Measurements from ENCODE around the gene DUSP22.

Gene DUSP22

GRCh38 chr6:354631-355280 lies 62.5 kb downstream of the DUSP22 start:
- 90 to 92% methylated on average over 15 of the region's 15 CpGs for whole genome bisulfite sequencing, 2 experiments
- Histone ChIP-seq H3K36me3 (ENCODE audit: control insufficient read depth, insufficient read depth, low read length) (no peaks in the 10 kb centered on the region), H3K4me3 (ENCODE audit: insufficient read depth, low read depth, low read length) (no peak overlapping the region), H3K27me3 (ENCODE audit: control insufficient read depth, insufficient read depth, low read length, poor library complexity, severe bottlenecking) (no peaks in the 10 kb centered on the region), H3K4me1 (ENCODE audit: control insufficient read depth, insufficient read depth, low read length) (no peaks in the 10 kb centered on the region), H3K9me3 (ENCODE audit: control insufficient read depth, low read length) (no peaks in the 10 kb centered on the region), H3K27ac (ENCODE audit: insufficient read depth, low read depth, low read length, poor library complexity, severe bottlenecking) (no peak overlapping the region)

- H3K27ac ChIP-seq (ENCODE audit: insufficient read depth, low read depth, low read length, poor library complexity, severe bottlenecking) = no peak overlapping the region
- no peaks in the 10 kb centered on the region for H3K27me3 ChIP-seq (ENCODE audit: control insufficient read depth, insufficient read depth, low read length, poor library complexity, severe bottlenecking)
- WGBS, 2 experiments = 80 to 83% methylated on average over 9 of the region's 9 CpGs
- no peaks in the 10 kb centered on the region for H3K9me3 ChIP-seq (ENCODE audit: control insufficient read depth, low read length)
- no peaks in the 10 kb centered on the region for H3K4me1 ChIP-seq (ENCODE audit: control insufficient read depth, insufficient read depth, low read length)
- no peak overlapping the region for H3K4me3 ChIP-seq (ENCODE audit: insufficient read depth, low read depth, low read length)
- no peaks in the 10 kb centered on the region for H3K36me3 ChIP-seq (ENCODE audit: control insufficient read depth, insufficient read depth, low read length)
These were observed 63.3 kb downstream of the DUSP22 start for GRCh38 chr6:355373-356208.

- H3K27me3 ChIP-seq (ENCODE audit: control insufficient read depth, insufficient read depth, low read length, poor library complexity, severe bottlenecking) = no peaks in the 10 kb centered on the region
- no peaks in the 10 kb centered on the region for H3K9me3 ChIP-seq (ENCODE audit: control insufficient read depth, low read length)
- no peak overlapping the region for H3K27ac ChIP-seq (ENCODE audit: insufficient read depth, low read depth, low read length, poor library complexity, severe bottlenecking)
- no peak overlapping the region for H3K4me3 ChIP-seq (ENCODE audit: insufficient read depth, low read depth, low read length)
- 89 to 91% methylated on average over 11 of the region's 11 CpGs for WGBS, 2 experiments
- no peaks in the 10 kb centered on the region for H3K4me1 ChIP-seq (ENCODE audit: control insufficient read depth, insufficient read depth, low read length)
- H3K36me3 ChIP-seq (ENCODE audit: control insufficient read depth, insufficient read depth, low read length) = no peaks in the 10 kb centered on the region
These were observed 64.6 kb downstream of the DUSP22 start for GRCh38 chr6:356828-357251.

GRCh38 chr6:357261-357790 lies 65.0 kb downstream of the DUSP22 start:
- Histone ChIP-seq H3K9me3 (ENCODE audit: control insufficient read depth, low read length) (no peaks in the 10 kb centered on the region), H3K4me1 (ENCODE audit: control insufficient read depth, insufficient read depth, low read length) (no peaks in the 10 kb centered on the region), H3K36me3 (ENCODE audit: control insufficient read depth, insufficient read depth, low read length) (no peaks in the 10 kb centered on the region), H3K27me3 (ENCODE audit: control insufficient read depth, insufficient read depth, low read length, poor library complexity, severe bottlenecking) (no peaks in the 10 kb centered on the region), H3K4me3 (ENCODE audit: insufficient read depth, low read depth, low read length) (no peak overlapping the region), H3K27ac (ENCODE audit: insufficient read depth, low read depth, low read length, poor library complexity, severe bottlenecking) (no peak overlapping the region)
- WGBS, 2 experiments = 86 to 90% methylated on average over 12 of the region's 12 CpGs

GRCh38 chr6:357791-358341 lies 65.6 kb downstream of the DUSP22 start:
- no peaks in the 10 kb centered on the region for H3K27me3 ChIP-seq (ENCODE audit: control insufficient read depth, insufficient read depth, low read length, poor library complexity, severe bottlenecking)
- H3K36me3 ChIP-seq (ENCODE audit: control insufficient read depth, insufficient read depth, low read length) = no peaks in the 10 kb centered on the region
- H3K4me1 ChIP-seq (ENCODE audit: control insufficient read depth, insufficient read depth, low read length) = no peaks in the 10 kb centered on the region
- peaks cover 4% of the 10 kb centered on the region for H3K9me3 ChIP-seq (ENCODE audit: control insufficient read depth, low read length)
- H3K27ac ChIP-seq (ENCODE audit: insufficient read depth, low read depth, low read length, poor library complexity, severe bottlenecking) = no peak overlapping the region
- no peak overlapping the region for H3K4me3 ChIP-seq (ENCODE audit: insufficient read depth, low read depth, low read length)
- 88 to 89% methylated on average over 13 of the region's 13 CpGs for WGBS, 2 experiments

GRCh38 chr6:358432-358831 lies 66.1 kb downstream of the DUSP22 start:
- no peak overlapping the region for H3K27ac ChIP-seq (ENCODE audit: insufficient read depth, low read depth, low read length, poor library complexity, severe bottlenecking)
- no peaks in the 10 kb centered on the region for H3K27me3 ChIP-seq (ENCODE audit: control insufficient read depth, insufficient read depth, low read length, poor library complexity, severe bottlenecking)
- H3K36me3 ChIP-seq (ENCODE audit: control insufficient read depth, insufficient read depth, low read length) = no peaks in the 10 kb centered on the region
- peaks cover 4% of the 10 kb centered on the region for H3K9me3 ChIP-seq (ENCODE audit: control insufficient read depth, low read length)
- H3K4me1 ChIP-seq (ENCODE audit: control insufficient read depth, insufficient read depth, low read length) = no peaks in the 10 kb centered on the region
- no peak overlapping the region for H3K4me3 ChIP-seq (ENCODE audit: insufficient read depth, low read depth, low read length)
- WGBS, 2 experiments = 88 to 89% methylated on average over 4 of the region's 4 CpGs

- WGBS, 2 experiments = 87 to 92% methylated on average over 8 of the region's 8 CpGs
- Histone ChIP-seq H3K4me3 (ENCODE audit: insufficient read depth, low read depth, low read length) (no peak overlapping the region), H3K9me3 (ENCODE audit: control insufficient read depth, low read length) (peaks cover 4% of the 10 kb centered on the region), H3K27ac (ENCODE audit: insufficient read depth, low read depth, low read length, poor library complexity, severe bottlenecking) (no peak overlapping the region), H3K27me3 (ENCODE audit: control insufficient read depth, insufficient read depth, low read length, poor library complexity, severe bottlenecking) (no peaks in the 10 kb centered on the region), H3K36me3 (ENCODE audit: control insufficient read depth, insufficient read depth, low read length) (no peaks in the 10 kb centered on the region), H3K4me1 (ENCODE audit: control insufficient read depth, insufficient read depth, low read length) (no peaks in the 10 kb centered on the region)
These were observed 66.6 kb downstream of the DUSP22 start for GRCh38 chr6:358847-359246.

- Histone ChIP-seq H3K9me3 (ENCODE audit: control insufficient read depth, low read length) (peaks cover 4% of the 10 kb centered on the region), H3K27me3 (ENCODE audit: control insufficient read depth, insufficient read depth, low read length, poor library complexity, severe bottlenecking) (no peaks in the 10 kb centered on the region), H3K4me3 (ENCODE audit: insufficient read depth, low read depth, low read length) (no peak overlapping the region), H3K36me3 (ENCODE audit: control insufficient read depth, insufficient read depth, low read length) (no peaks in the 10 kb centered on the region), H3K27ac (ENCODE audit: insufficient read depth, low read depth, low read length, poor library complexity, severe bottlenecking) (no peak overlapping the region), H3K4me1 (ENCODE audit: control insufficient read depth, insufficient read depth, low read length) (no peaks in the 10 kb centered on the region)
- WGBS, 2 experiments = 86 to 87% methylated on average over 20 of the region's 20 CpGs
These were observed 67.2 kb downstream of the DUSP22 start for GRCh38 chr6:359261-360035.

- H3K9me3 ChIP-seq (ENCODE audit: control insufficient read depth, low read length) = peaks cover 4% of the 10 kb centered on the region
- no peaks in the 10 kb centered on the region for H3K4me1 ChIP-seq (ENCODE audit: control insufficient read depth, insufficient read depth, low read length)
- no peak overlapping the region for H3K4me3 ChIP-seq (ENCODE audit: insufficient read depth, low read depth, low read length)
- H3K27me3 ChIP-seq (ENCODE audit: control insufficient read depth, insufficient read depth, low read length, poor library complexity, severe bottlenecking) = no peaks in the 10 kb centered on the region
- 83 to 87% methylated on average over 5 of the region's 5 CpGs for WGBS, 2 experiments
- no peaks in the 10 kb centered on the region for H3K36me3 ChIP-seq (ENCODE audit: control insufficient read depth, insufficient read depth, low read length)
- no peak overlapping the region for H3K27ac ChIP-seq (ENCODE audit: insufficient read depth, low read depth, low read length, poor library complexity, severe bottlenecking)
These were observed 68.1 kb downstream of the DUSP22 start for GRCh38 chr6:360349-360748.

Data from ectodermal cell (in vitro differentiated cells).